Stimulated activated CD4-positive, alpha-beta T cell treated with anti-CD3 and anti-CD28 coated beads, Interleukin-1b, Interleukin-23, amount 100 ng/mL, for 1 hour (primary cell): Measurements from ENCODE around the gene AICDA.

Experiments used
- DNase-seq, 2 donors: peaks; one replicate each; pipeline ENCODE4 v3.0.0-alpha.2; 2020; ENCODE audit warnings: low read depth in 2 of 2

The AICDA gene

GRCh38 chr12:8556531-8557097 lies 56.0 kb downstream of the AICDA start:
- DNase-seq: no peak

DNA sequence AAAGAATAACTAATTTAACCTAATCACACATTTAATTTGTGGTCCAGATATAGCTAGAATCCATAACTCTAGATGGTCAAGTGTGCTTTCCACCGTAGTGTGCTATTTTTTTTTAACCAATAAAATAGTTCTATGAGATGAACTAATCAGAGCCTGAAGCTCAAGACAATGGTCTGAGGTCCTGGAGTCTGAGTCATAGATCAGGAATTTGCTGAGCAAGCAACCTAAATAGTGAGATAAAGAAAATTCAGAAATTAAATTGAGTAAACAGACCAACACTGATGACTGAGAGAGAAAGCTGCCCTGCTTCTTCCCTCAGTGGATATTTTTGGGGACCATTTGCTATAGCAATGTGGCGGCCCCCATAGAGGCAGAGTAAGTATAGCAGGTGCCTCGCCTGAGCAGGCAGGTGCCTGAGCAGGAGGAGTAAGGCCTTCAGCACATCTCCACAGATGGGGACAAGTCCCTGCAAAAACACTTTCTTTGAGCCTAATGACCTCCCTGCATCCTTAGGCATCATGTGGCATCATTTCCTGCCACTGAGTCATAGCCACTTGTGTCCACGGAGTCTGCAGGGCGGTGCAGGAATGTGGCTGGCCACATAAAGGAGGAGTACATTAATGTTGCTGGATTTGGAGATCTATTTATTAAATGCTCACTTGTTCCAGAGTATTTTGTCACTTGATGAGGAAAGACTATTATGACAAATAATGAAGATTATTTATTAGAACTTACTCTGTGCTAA lies 58.0 kb downstream of the AICDA start:
- DNase-seq: no peak

- no peak for DNase-seq
These were observed 59.5 kb downstream of the AICDA start for GRCh38 chr12:8553088-8553627.
